ENCODE results near the gene GPR152.
"Not testable (repeated sequence)": the region's sequence is repeated elsewhere in the genome, so short reads cannot be mapped to it uniquely, and the experiment has no call there.

The GPR152 gene

DNA sequence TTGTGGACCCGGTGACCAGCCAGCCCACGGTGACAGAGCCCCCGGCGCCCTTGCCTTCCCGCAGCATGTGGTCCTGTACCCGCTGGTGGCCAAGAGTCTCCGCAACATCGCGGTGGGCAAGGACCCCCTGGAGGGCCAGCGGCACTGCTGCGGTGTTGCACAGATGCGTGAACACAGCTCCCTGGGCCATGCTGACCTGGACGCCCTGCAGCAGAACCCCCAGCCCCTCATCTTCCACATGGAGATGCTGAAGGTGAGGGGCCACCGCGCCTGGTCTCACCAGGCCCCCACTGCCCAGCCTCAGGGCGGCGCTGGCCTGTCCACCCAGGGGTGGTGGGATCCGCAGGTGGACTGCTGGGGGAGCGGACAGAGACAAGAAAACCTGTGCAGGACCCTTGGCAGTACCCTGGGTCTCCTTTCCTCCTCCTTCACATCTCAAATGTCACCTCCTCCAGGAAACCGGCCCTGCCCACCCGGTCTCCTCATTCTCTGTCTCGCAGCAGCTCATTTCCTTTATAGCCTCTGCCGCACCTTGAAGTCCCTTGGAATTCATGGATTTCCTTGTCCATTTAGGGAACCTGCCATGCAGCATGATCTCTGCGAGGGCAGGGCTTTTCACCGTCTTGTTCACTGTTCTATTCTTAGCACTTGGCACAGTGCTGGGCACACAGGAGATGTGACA is 36.8 kb upstream of the GPR152 start:
- no peak for DNase-seq

DNA sequence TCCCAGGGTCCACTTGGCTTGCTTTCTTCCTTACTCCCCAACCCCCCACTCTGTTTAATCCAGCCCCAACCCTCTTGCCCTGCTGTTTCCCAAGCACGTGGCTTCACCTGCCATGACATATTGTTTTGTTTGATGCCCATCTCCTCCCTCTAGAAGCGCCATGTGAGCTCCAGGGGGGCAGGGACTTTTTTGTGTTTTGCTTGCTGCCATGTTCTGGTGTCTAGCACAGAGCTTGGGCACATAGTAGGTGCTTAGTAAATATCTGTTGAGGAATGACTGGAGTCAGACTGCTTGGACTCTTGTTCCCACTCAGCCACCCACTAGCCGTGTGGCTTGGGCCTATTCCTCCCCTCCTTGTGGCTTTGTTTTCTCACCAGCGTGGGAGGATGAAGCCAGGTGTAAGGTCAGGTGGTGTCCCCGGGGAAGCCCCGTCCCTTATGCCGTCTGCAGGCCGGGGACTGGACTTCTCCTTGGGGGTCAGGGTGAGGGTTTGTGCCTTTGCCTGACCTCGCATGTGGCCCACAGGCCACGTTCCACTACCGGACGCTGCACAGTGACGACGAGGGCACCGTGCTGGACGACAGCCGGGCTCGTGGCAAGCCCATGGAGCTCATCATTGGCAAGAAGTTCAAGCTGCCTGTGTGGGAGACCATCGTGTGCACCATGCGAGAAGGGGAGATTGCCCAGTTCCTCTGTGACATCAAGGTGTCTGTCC is 34.1 kb upstream of the GPR152 start:
- no peak for DNase-seq

DNA sequence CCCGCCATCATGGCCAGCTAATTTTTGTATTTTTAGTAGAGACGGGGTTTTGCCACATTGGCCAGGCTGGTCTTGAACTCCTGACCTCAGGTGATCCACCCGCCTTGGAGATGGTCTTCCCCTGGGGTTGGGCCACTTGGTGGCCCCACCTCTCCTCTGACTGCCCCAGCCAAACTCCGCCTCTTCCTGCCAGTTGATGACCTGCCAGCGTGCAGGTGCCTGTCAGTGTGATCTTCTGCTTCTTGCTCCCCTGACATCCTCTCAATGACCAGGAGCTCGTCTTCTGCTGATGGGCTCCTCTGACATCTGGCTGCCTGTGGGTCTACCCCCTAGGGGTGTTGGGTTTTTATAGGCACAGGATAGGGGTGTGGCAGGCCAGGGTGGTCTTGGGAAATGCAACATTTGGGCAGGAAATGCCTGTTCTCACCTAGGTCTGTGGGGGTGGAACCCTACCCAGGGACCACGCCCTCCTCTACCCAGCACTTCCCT is 33.4 kb upstream of the GPR152 start:
- DNase-seq, result not testable (repeated sequence)

DNA sequence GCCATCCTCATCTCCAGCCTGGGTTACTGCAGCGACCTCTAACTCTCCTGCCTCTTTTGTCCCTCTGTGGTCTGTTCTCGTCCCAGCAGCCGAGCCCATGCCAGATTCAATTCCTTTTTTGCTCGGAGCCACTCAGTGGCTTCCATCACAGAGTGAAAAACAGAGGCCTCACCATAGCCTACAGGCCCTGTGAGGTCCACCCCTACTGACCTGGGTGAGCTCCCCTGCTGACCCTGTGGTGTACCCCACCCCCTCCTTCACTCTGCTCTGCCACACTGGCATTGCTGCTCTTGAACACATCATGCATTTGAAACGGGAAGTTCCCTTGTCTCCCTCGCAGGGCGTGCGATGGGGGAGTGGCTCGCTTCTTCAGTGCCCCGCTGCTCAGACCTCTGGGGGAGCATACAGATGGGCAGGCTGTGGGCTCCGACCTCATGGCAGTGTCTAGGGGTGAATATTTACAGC is 32.4 kb upstream of the GPR152 start:
- no peak for DNase-seq

DNA sequence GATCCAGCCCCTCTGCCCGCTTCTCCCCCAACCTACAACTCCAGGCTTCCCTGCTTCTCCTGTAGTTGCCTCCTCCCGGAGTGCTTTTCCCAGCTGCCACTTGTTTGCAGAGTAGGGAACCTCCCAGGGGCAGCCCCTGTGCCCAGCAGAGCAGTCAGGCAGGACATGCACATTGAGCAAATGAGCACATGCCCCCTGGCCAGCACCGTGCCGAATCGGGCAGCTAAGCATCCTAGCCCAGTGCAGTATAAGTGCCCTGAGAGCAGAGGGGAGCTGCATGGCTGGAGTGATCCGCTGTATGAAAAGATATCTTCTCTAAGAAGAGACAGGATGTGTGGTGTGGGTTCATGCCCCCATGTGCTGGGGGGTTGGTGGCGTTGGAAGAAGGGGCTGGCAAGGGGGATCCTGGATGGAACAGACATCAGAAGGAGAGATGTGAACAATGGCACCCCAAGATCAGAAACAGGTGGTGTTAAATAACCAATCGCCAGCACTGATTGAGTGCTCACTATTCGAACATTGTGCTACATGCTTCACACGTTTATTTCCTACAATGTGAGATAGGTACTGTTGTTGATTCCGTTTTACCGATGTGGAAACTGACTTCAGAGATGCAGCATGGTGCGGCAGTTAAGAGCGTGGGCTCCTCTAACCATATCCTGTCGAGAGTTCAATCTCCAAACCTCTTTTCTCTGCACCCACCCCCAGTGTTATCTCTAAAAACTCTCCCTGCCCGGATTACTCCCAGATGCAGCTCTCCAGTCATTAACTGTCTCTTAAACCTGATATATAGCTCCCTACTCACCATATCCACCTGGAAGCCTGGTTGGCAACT is 31.5 kb upstream of the GPR152 start:
- DNase-seq, result no peak

DNA sequence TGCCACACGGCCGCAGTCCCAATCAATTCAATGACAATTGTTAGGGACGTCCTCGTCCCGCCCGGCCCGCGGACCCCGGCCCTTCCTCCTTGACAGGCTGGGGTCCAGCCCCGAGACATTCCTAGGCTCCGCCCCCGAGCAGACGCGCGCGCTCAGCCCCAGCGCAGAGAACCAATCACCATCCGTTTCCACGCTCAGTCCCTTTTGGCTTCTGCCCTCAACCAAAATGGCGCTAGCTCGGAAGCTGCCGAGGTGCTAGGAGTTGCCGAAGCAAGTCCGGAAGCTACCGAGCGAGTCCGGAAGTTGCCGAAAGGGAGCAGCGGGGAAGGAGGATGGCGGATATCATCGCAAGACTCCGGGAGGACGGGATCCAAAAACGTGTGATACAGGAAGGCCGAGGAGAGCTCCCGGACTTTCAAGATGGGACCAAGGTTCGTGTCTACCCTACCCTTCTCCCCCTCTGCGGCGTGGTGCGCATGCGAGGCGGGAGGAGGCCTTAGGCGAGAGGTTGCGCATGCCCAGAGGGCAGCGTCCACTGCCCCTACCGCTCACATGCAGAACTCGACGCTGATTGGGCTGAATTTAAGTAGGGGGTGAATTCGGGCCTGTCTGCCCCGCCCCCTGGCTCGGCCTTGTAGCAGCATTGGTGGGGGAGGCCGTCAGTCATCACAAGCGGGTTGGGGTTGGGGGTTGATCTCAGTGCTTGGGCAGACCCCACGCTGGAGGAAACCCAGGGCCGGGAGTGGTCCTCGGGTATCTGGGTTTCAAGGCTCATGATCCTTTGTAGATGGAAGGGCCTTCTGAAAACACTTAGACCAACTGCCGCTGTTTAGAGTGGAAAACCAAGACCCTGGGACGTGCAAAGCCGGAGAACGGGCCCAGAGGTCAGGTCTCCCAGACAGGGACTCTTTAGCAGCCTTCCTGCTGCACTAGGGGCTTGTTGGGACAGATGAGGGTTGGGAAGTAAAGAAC is 30.6 kb upstream of the GPR152 start, which contains the start of gene AIP:
TSS of gene AIP (plus strand) at position 200 of the 972 bp plus-strand sequence. CDS start at position 333, 133 bp downstream.
- DNase-seq, result peak; percentile 99

DNA sequence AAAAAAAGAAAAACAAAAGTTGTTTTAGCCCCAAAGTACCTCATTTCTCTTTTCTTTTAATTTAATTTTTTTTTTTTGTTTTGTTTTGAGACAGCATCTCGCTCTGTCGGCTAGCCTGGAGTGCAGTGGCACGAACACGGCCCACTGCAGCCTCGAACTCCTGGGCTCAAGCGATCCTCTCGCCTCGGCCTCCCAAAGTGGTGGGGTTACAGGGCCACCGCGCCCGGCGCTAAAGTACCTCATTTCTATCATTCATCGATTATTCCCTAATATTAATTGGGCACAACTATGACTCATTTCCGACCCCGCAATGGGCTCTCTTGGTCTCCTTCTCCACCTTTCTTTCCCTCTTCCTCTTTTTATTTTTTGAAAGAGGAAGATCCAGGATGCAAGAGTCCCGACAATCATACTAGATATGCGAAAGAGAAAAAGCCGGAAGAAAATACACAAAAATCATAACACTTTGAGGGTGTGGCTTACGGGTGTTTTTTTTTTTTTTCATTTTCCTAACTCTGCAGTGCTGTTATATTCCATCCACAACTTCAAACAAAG is 29.8 kb upstream of the GPR152 start:
- no peak for DNase-seq

DNA sequence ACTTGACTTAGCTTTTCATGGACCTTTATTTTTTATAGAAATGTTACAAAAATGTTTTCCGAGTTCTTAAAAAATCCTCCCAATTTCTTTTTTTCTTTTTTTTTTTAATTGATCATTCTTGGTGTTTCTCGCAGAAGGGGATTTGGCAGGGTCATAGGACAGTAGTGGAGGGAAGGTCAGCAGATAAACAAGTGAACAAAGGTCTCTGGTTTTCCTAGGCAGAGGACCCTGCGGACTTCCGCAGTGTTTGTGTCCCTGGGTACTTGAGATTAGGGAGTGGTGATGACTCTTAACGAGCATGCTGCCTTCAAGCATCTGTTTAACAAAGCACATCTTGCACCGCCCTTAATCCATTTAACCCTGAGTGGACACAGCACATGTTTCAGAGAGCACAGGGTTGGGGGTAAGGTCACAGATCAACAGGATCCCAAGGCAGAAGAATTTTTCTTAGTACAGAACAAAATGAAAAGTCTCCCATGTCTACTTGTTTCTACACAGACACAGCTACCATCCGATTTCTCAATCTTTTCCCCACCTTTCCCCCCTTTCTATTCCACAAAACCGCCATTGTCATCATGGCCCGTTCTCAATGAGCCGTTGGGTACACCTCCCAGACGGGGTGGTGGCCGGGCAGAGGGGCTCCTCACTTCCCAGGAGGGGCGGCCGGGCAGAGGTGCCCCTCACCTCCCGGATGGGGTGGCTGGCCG is 25.0 kb upstream of the GPR152 start:
- DNase-seq, result not testable (repeated sequence)

DNA sequence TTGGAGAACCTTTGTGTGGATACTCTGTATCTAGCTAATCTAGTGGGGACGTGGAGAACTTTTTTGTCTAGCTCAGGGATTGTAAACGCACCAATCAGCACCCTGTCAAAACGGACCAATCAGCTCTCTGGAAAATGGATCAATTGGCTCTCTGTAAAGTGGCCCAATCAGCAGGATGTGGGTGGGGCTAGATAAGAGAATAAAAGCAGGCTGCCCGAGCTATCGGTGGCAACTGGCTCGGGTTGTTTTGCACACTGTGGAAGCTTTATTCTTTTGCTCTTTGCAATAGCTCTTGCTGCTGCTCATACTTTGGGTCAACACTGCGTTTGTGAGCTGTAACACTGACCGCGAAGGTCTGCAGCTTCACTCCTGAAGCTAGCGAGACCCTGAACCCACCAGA is 24.2 kb upstream of the GPR152 start:
- not testable (repeated sequence) for DNase-seq

DNA sequence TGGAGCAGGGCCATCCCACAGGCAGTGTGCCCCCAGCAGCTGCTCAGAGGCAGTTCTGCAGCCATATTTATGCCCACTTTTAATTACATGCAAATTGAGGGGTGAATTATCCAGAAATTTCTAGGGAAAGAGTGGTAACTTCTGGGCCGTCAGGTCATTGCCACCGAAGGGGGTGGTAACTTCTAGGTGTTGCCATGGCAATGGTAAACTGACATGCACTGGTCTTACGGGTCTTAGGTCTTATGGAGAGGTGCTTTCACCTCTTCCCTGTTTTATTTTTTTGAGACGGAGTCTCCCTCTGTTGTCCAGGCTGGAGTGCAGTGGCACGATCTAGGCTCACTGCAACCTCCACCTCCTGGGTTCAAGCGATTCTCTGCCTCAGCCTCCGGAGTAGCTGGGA is 20.4 kb upstream of the GPR152 start:
- no peak for DNase-seq

DNA sequence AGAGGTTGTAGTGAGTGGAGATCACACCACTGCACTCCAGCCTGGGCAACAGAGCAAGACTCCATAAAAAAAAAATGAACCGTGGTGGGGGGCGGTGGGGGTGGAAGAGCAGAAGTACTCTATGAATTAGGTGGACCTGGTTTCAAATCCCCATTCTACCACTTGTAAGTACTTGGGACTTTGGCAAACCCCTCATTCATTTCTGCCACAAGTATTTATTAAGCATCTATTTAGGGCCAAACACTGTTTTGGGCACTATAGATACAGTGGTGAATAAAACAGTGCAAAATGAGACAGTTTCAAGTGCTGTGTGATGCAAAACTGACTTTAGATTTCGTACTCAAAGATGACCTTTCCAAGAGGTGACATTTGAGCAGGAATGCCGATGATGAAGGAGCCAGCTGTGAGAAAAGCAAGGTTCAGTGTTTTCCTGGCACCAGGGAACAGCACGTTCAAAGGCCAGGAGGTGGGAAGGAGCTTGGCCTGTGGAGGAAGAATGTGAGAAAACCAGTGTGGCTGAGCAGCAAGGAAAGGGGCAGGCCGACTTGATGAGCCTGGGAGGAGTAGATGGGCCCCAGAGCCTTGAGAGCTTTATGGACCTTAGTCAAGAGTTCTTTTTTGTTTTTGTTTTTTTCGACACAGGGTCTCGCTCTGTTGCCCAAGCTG is 17.9 kb upstream of the GPR152 start:
- DNase-seq, result no peak

DNA sequence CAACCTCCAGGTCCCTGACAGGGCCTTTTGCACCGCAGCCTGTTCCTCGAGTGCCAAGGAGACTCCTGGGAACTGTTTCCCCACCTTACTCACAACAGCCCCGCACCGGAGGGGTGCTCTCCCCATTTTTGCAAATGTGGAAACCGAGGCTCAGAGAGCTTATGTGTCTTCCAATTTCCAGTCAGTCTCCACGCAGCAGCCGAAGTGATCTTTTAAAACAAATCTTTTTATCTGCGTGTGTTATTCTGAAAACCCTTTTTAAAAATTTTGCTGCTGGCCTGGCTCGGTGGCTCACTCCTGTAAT is 16.9 kb upstream of the GPR152 start:
- DNase-seq, result no peak

DNA sequence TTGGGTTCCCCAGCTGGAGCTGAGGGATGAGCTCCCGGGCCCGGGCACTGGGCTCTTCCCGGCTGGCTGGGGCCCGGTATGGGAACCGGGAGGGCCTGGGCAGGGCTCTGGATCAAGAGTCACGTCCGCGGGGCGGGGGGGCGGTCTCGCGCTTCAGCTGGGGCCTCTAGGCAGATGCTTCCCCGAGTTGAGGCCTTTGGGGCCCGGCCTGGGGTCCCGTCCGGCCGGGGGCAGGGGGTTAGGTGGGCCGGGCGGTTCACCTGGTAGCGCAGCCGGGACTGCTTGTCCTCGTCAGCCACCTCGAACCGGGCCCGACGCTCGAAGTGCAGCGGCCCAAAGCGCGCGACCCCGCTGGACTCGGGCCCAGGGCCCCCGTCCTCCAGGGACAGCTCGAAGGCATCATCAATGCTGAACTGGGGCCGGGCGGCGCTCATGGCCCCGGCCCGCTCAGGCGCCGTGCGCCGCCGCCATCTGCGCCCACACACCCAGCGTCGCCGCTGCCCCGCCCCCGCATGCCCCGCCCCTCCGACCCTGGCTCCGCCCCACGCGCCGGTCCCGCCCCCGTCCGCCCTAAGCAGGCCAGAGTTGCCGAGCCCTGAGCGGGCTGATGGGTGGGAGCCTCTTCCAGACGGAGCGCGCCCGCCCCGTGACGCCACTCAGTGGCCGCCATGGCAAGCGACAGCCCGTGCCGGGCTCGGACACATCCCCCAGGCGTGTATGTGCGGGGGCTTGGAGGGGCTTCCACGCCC is 16.4 kb upstream of the GPR152 start, which contains the start of gene TMEM134:
TSS of gene TMEM134 (minus strand) at position 493 of the 749 bp plus-strand sequence. CDS start at position 434, 59 bp downstream.
- peak; percentile 96 for DNase-seq

DNA sequence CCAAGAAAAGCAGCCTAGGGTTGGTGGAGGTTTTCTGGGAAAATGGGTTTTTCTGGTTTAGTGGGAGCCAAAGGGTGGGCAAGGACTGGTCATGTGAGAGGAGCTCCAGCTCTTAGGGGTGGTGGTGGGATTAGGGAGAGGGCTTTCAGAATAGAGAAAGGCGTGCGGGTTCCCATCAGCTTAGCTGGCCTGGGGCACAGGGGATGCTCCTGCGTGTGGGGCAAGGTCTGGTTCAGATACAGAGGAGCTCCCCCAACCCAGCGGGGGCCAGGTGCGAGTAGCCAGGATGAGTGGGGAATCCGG is 15.9 kb upstream of the GPR152 start:
- DNase-seq, result no peak

DNA sequence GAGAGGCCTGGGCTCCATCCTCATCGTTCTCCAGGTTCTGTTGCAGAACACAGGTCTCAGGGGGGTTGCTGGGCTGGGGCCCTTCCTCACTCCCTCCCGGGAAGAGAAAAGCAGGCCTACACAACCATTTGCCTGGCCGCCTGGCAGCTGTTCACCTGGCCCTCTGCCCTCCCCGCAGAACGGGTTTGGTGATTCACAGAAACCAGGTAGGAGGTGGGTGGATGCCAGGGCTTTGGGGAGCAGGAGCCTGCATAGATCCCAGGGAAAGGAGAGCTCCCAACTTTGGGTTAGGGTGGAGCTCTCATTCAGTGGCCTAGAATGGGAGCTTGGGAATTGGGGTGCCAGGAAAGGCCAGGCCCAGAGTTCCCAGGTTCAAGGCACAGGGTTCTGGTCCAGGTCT is 15.5 kb upstream of the GPR152 start:
- DNase-seq, result no peak

DNA sequence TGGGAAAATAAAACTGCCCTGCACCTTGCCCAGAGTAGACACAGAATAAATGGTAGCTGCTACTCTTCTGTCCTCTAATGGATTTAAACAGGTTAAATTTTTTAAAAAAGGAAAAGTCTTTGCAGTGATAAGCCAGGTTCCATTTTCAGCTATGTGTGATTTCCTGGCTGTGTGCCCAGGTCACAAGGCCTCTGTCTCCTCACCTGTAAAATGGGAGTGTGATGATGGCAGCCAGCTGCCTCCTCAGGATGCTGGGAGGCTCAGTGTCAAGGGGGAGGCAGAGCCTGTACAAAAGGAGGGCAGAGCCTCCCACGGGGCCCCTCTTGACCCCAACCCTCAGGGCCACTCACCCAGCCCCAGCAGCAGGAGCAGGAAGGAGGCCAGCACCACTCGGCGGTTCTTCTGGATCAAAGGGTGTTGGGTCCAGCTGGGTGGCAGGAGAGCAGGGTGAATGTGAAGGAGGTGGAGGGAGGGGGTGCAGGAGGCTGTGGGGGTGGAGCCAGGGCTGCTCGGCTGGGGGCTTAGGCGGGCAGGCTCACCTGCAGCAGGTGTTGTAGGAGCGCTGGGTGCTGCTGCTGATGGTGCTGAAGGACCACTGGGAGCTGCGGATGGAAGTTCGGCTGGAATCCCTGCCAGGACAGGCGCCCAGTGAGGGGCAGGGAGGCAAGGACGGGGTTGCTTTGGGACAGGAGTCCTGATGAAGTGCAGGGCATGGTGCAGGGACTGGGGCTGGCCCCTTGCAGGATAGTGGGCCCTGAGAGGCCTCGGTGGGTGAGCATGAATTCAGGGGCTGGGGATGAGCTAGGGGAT is 14.6 kb upstream of the GPR152 start:
- no peak for DNase-seq

DNA sequence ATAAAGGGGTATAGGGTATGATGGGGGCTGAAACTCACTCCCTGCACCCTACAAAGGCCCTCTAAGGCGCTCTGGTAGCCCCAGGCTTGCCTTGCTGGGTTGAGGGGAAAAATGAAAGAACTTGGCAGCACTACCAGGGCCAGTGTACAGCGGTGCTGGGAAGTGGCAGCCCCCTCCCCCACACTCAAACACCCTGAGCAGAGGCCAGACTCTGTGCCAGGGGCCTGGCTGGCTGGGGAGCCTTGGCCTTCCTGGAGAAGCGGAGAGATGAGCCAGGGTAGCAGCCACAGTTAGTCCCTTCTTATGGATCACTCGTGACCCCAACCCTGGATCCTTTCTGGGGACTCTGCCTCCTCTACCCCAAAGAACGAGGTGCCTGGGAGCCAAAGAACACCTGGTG is 13.8 kb upstream of the GPR152 start:
- no peak for DNase-seq

DNA sequence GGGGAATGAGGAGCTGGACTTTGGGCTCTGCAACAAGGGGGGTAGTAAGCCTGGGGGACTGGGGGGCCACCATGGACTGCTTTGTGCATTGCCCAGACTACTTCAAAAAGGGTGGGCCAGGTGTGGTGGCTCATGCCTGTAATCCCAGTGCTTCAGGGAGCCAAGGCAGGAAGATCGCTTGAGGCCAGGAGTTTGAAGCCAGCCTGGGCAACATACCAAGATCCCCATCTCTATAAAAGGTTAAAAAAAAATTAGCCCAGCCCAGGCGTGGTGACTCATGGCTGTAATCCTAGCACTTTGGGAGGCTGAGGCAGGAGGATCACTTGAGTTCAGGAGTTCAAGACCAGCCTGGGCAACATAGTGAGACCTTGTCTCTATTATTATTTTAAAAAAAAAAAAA is 13.0 kb upstream of the GPR152 start:
- not testable (repeated sequence) for DNase-seq

DNA sequence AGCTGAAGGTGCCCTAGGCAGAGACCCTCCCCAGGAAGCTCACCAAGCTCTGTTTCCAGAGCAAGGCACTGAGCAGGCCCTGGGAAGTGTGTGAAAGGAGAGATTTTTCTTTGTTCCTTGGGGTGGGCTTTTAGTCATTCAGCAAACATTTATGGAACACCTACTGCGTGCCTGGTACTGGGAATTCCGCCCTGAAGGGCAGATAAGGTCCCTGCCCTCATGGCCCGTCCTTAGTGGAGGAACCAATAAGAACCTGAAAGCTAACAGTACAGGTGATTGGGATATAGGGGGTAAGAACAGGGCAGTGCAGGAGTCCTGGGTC is 12.6 kb upstream of the GPR152 start:
- no peak for DNase-seq
